H1 (cell line): ENCODE data around the gene DVL3. TPM values are rescaled to one million over a fixed set of nuclear protein-coding genes. Genes with fewer than 3 reads are reported as not detected.

ENCODE experiments used
- ASH2L ChIP-seq: fragments of 200-600, 300-600 bp; sonication (generic); IDR thresholded peaks from one replicate; pipeline ENCODE4 v1.7.1; 2017; ENCODE audit warnings: low read length
- GTF2F1 ChIP-seq: IDR thresholded peaks from 2 replicates; pipeline ENCODE4 v1.6.1; 2012; ENCODE audit warnings: low read depth, low read length, improper control_type of control experiment, borderline replicate concordance
- HDAC6 ChIP-seq: IDR thresholded peaks from one replicate; pipeline ENCODE4 v1.7.1; 2012; ENCODE audit warnings: low read depth, mild to moderate bottlenecking, inconsistent platforms, low read length, moderate library complexity
- JUN ChIP-seq: IDR thresholded peaks from 2 replicates; pipeline ENCODE4 v1.6.1; 2011; ENCODE audit warnings: low read depth, mild to moderate bottlenecking, improper control_type of control experiment, low read length
- KDM5A ChIP-seq: fragments of 200-600 bp; IDR thresholded peaks from 2 replicates; pipeline ENCODE4 v1.7.1; 2012; ENCODE audit warnings: mild to moderate bottlenecking, low read length, inconsistent platforms, mixed read lengths
- NRF1 ChIP-seq: IDR thresholded peaks from 2 replicates; pipeline ENCODE4 v1.6.1; 2011; ENCODE audit warnings: mild to moderate bottlenecking, low read depth, low read length, improper control_type of control experiment
- POLR2AphosphoS5 ChIP-seq: IDR thresholded peaks from 2 replicates; pipeline ENCODE4 v1.6.1; 2011; ENCODE audit warnings: low read depth, low read length
- SIX5 ChIP-seq: IDR thresholded peaks from 2 replicates; pipeline ENCODE4 v1.6.1; 2011; ENCODE audit warnings: mild to moderate bottlenecking, low read depth, low read length
- SP4 ChIP-seq: IDR thresholded peaks from 2 replicates; pipeline ENCODE4 v1.6.1; 2012; ENCODE audit warnings: low read length, inconsistent platforms
- polyA plus RNA-seq, 7 experiments: library from polyadenylated mRNA; depleted of rRNA in 3 of 7; stranded (reverse) in 5 of 7; unstranded in 2 of 7; fragments of >200 nt in 5 of 7; fragments of 200-250 nt in 2 of 7; gene quantifications; 1 replicate in 5 of 7; 2 replicates in 1 of 7; 4 replicates in 1 of 7; pipeline versions ENCODE4 v1.2.1 to v1.2.3, GENCODE V29; 2011 to 2013; ENCODE audit warnings: missing spikeins in 2 of 7, mixed read lengths in 2 of 7
- total RNA-seq: library from RNA; stranded (reverse); fragmentation: NEBNext Ultra II Directional; extraction: Animal tissue kit (Norgen Biotek cat#: 25700); gene quantifications from 2 replicates; pipeline ENCODE4 v1.2.1, GENCODE V29; 2021
- TF ChIP-seq, protein P1 (sequence below): fragments of 300-600 bp; sonication (generic); IDR thresholded peaks from 2 replicates; pipeline ENCODE4 v1.7.1; 2012; ENCODE audit warnings: low read length, moderate library complexity, mild to moderate bottlenecking, inconsistent platforms; ENCODE audit not compliant: insufficient replicate concordance

Gene DVL3
- total and polyA plus RNA-seq, 2 of the 8 experiments (the other 6 are each of a cell fraction or from before 2014, with no cell fraction given) = 38.5 to 66.6 TPM

GRCh38 chr3:184185461-184186183, 30.4 kb downstream of the DVL3 start (continued):
- TF ChIP-seq, protein P1, sequence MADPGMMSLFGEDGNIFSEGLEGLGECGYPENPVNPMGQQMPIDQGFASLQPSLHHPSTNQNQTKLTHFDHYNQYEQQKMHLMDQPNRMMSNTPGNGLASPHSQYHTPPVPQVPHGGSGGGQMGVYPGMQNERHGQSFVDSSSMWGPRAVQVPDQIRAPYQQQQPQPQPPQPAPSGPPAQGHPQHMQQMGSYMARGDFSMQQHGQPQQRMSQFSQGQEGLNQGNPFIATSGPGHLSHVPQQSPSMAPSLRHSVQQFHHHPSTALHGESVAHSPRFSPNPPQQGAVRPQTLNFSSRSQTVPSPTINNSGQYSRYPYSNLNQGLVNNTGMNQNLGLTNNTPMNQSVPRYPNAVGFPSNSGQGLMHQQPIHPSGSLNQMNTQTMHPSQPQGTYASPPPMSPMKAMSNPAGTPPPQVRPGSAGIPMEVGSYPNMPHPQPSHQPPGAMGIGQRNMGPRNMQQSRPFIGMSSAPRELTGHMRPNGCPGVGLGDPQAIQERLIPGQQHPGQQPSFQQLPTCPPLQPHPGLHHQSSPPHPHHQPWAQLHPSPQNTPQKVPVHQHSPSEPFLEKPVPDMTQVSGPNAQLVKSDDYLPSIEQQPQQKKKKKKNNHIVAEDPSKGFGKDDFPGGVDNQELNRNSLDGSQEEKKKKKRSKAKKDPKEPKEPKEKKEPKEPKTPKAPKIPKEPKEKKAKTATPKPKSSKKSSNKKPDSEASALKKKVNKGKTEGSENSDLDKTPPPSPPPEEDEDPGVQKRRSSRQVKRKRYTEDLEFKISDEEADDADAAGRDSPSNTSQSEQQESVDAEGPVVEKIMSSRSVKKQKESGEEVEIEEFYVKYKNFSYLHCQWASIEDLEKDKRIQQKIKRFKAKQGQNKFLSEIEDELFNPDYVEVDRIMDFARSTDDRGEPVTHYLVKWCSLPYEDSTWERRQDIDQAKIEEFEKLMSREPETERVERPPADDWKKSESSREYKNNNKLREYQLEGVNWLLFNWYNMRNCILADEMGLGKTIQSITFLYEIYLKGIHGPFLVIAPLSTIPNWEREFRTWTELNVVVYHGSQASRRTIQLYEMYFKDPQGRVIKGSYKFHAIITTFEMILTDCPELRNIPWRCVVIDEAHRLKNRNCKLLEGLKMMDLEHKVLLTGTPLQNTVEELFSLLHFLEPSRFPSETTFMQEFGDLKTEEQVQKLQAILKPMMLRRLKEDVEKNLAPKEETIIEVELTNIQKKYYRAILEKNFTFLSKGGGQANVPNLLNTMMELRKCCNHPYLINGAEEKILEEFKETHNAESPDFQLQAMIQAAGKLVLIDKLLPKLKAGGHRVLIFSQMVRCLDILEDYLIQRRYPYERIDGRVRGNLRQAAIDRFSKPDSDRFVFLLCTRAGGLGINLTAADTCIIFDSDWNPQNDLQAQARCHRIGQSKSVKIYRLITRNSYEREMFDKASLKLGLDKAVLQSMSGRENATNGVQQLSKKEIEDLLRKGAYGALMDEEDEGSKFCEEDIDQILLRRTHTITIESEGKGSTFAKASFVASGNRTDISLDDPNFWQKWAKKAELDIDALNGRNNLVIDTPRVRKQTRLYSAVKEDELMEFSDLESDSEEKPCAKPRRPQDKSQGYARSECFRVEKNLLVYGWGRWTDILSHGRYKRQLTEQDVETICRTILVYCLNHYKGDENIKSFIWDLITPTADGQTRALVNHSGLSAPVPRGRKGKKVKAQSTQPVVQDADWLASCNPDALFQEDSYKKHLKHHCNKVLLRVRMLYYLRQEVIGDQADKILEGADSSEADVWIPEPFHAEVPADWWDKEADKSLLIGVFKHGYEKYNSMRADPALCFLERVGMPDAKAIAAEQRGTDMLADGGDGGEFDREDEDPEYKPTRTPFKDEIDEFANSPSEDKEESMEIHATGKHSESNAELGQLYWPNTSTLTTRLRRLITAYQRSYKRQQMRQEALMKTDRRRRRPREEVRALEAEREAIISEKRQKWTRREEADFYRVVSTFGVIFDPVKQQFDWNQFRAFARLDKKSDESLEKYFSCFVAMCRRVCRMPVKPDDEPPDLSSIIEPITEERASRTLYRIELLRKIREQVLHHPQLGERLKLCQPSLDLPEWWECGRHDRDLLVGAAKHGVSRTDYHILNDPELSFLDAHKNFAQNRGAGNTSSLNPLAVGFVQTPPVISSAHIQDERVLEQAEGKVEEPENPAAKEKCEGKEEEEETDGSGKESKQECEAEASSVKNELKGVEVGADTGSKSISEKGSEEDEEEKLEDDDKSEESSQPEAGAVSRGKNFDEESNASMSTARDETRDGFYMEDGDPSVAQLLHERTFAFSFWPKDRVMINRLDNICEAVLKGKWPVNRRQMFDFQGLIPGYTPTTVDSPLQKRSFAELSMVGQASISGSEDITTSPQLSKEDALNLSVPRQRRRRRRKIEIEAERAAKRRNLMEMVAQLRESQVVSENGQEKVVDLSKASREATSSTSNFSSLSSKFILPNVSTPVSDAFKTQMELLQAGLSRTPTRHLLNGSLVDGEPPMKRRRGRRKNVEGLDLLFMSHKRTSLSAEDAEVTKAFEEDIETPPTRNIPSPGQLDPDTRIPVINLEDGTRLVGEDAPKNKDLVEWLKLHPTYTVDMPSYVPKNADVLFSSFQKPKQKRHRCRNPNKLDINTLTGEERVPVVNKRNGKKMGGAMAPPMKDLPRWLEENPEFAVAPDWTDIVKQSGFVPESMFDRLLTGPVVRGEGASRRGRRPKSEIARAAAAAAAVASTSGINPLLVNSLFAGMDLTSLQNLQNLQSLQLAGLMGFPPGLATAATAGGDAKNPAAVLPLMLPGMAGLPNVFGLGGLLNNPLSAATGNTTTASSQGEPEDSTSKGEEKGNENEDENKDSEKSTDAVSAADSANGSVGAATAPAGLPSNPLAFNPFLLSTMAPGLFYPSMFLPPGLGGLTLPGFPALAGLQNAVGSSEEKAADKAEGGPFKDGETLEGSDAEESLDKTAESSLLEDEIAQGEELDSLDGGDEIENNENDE = no peak
- TF ChIP-seq NRF1 (peak; percentile 96), HDAC6 (no peak), JUN (no peak), GTF2F1 (no peak), KDM5A (no peak), ASH2L (peak; percentile 54), POLR2AphosphoS5 (peak; percentile 66), SP4 (peak; percentile 71; the same call in 1 of the 2 replicates), SIX5 (peak; percentile 54; the same call in 1 of the 2 replicates)
